ENCODE data around the gene HECW1.

GRCh38 chr7:43123457-43123856 is 11.0 kb downstream of the HECW1 start:
- TF ChIP-seq CSDC2 (CRISPR knock-in tag; IDR thresholded peaks at IDR 0.05): no peak
- TF ChIP-seq TOX (CRISPR knock-in tag; IDR thresholded peaks at IDR 0.05; ENCODE audit: borderline replicate concordance): no peak
- TF ChIP-seq ESRRG (CRISPR knock-in tag; IDR thresholded peaks at IDR 0.05): no peak
- no peak for TF ChIP-seq PATZ1 (CRISPR knock-in tag; IDR thresholded peaks at IDR 0.05; ENCODE audit: borderline replicate concordance)

All from SK-N-SH treated with all-trans-retinoic acid at 6 μM for 48 hours (cell line).